Measurements from ENCODE around the gene PRMT3. TPM values are rescaled to one million over a fixed set of nuclear protein-coding genes. Genes with fewer than 3 reads are reported as not detected.

Gene PRMT3
- total RNA-seq, 4 donors from 2014 or later, result 15.2 to 38.1 (median 23.0) TPM

GRCh38 chr11:20367313-20367948 lies 20.1 kb upstream of the PRMT3 start:
- DNase-seq, result no peak

GRCh38 chr11:20368438-20368837 lies 19.1 kb upstream of the PRMT3 start:
- H3K4me3 ChIP-seq, result no peak overlapping the region
- H3K36me3 ChIP-seq, result peaks cover 0 to 30% (median 0%) of the 10 kb centered on the region in 3 donors
- TF ChIP-seq CTCF (IDR thresholded peaks at IDR 0.05) (no peak), POLR2A (IDR thresholded peaks at IDR 0.05) (no peak)
- peaks cover 10 to 64% (median 36%) of the 10 kb centered on the region in 3 donors for H3K4me1 ChIP-seq
- no peaks in the 10 kb centered on the region for H3K9me3 ChIP-seq
- DNase-seq, result no peak
- H3K27me3 ChIP-seq, result no peaks in the 10 kb centered on the region
- intact Hi-C loops (cut with DNase I), result no loop called here
- peak overlapping the region; percentile 64 to 84 (median 74) for H3K27ac ChIP-seq

More at GRCh38 chr11:20367313-20367948, 20.1 kb upstream of the PRMT3 start:
- peaks cover 0 to 30% (median 0%) of the 10 kb centered on the region in 3 donors for H3K36me3 ChIP-seq
- H3K27ac ChIP-seq, result peak overlapping the region; percentile 67 to 84 (median 75)
- intact Hi-C loops (cut with DNase I), result no loop called here
- TF ChIP-seq POLR2A (IDR thresholded peaks at IDR 0.05), result no peak
- TF ChIP-seq CTCF (IDR thresholded peaks at IDR 0.05), result no peak
- peak overlapping the region in 1 of 4 donors; percentile 28 for H3K4me3 ChIP-seq
- peaks cover 10 to 69% (median 40%) of the 10 kb centered on the region in 3 donors for H3K4me1 ChIP-seq
- 16 to 22% methylated on average over 9 of the region's 9 CpGs for WGBS, 2 donors
- H3K9me3 ChIP-seq, result no peaks in the 10 kb centered on the region
- no peaks in the 10 kb centered on the region for H3K27me3 ChIP-seq

- no peak overlapping the region for H3K4me3 ChIP-seq
- peaks cover 0 to 30% (median 0%) of the 10 kb centered on the region in 3 donors for H3K36me3 ChIP-seq
- H3K27ac ChIP-seq, result peak overlapping the region in 1 of 4 donors; percentile 67
- DNase-seq, result no peak
- no peaks in the 10 kb centered on the region for H3K27me3 ChIP-seq
- no peak for TF ChIP-seq CTCF (IDR thresholded peaks at IDR 0.05)
- TF ChIP-seq POLR2A (IDR thresholded peaks at IDR 0.05), result no peak
- H3K4me1 ChIP-seq, result peaks cover under 1 to 50% (median 29%) of the 10 kb centered on the region in 3 donors
- intact Hi-C loops (cut with DNase I), result no loop called here
- no peaks in the 10 kb centered on the region for H3K9me3 ChIP-seq
Observed at GRCh38 chr11:20369826-20370225, 17.7 kb upstream of the PRMT3 start.

- 75 to 79% methylated on average over 5 of the region's 5 CpGs for WGBS, 2 donors
- Histone ChIP-seq H3K36me3 (peaks cover 0 to 46% (median 0%) of the 10 kb centered on the region in 3 donors), H3K27ac (no peak overlapping the region), H3K4me3 (no peak overlapping the region), H3K9me3 (no peaks in the 10 kb centered on the region), H3K27me3 (no peaks in the 10 kb centered on the region), H3K4me1 (peaks cover 0 to 28% (median 9%) of the 10 kb centered on the region in 3 donors)
- intact Hi-C loops (cut with DNase I), result no loop called here
- TF ChIP-seq CTCF (IDR thresholded peaks at IDR 0.05) (no peak), POLR2A (IDR thresholded peaks at IDR 0.05) (no peak)
- no peak for DNase-seq
Observed at GRCh38 chr11:20372081-20372626, 15.4 kb upstream of the PRMT3 start.

GRCh38 chr11:20373147-20373546 lies 14.4 kb upstream of the PRMT3 start:
- 86 to 90% methylated on average over 13 of the region's 13 CpGs for WGBS, 2 donors
- Histone ChIP-seq H3K9me3 (no peaks in the 10 kb centered on the region), H3K4me3 (no peak overlapping the region), H3K27me3 (no peaks in the 10 kb centered on the region), H3K4me1 (peaks cover 0 to 18% (median 4%) of the 10 kb centered on the region in 3 donors), H3K27ac (no peak overlapping the region), H3K36me3 (peaks cover 0 to 56% (median 0%) of the 10 kb centered on the region in 3 donors)
- no peak for DNase-seq
- intact Hi-C loops (cut with DNase I), result no loop called here
- TF ChIP-seq POLR2A (IDR thresholded peaks at IDR 0.05) (no peak), CTCF (IDR thresholded peaks at IDR 0.05) (no peak)

Data from esophagus squamous epithelium (tissue), 5 donors.